Endometrium (tissue), 2 donors: ENCODE measurements around the gene ZNF614.
"Not testable (repeated sequence)": the region's sequence is repeated elsewhere in the genome, so short reads cannot be mapped to it uniquely, and the experiment has no call there.

Experiments
- FAIRE-seq: peaks from 2 replicates; lab custom pipeline; 2012; peaks lifted over from hg19 to GRCh38; lab: Jason Lieb, UNC
- donor health status: control.
- donor health status: control.

ZNF614 gene

GRCh38 chr19:52028027-52028779 lies at the start of gene ZNF614:
TSS of gene ZNF614 (minus strand) at chr19:52028379. CDS start at chr19:52025745, 2,634 bp downstream.
- FAIRE-seq = no peak

- no peak for FAIRE-seq
These were observed 42.3 kb upstream of the ZNF614 start for GRCh38 chr19:52070496-52070895.

GRCh38 chr19:52069653-52070052 lies 41.5 kb upstream of the ZNF614 start:
- FAIRE-seq = no peak

GRCh38 chr19:52066258-52066863 lies 38.2 kb upstream of the ZNF614 start:
- FAIRE-seq = no peak

GRCh38 chr19:52065399-52065798 lies 37.2 kb upstream of the ZNF614 start:
- FAIRE-seq = no peak

- FAIRE-seq = not testable (repeated sequence)
These were observed 28.3 kb upstream of the ZNF614 start for GRCh38 chr19:52056480-52056879.

- FAIRE-seq = not testable (repeated sequence)
These were observed 23.6 kb upstream of the ZNF614 start for GRCh38 chr19:52051736-52052135.

GRCh38 chr19:52048555-52049501 lies 20.6 kb upstream of the ZNF614 start, which contains the start of gene ZNF432:
TSS of gene ZNF432 (minus strand) at chr19:52048838. CDS start at chr19:52046868, 1,970 bp downstream.
- peak; percentile 93 for FAIRE-seq

GRCh38 chr19:52039169-52039568 lies 11.0 kb upstream of the ZNF614 start:
- FAIRE-seq = no peak

- FAIRE-seq = no peak
These were observed 6.0 kb upstream of the ZNF614 start for GRCh38 chr19:52034051-52034728.

- no peak for FAIRE-seq
These were observed 573 bp upstream of the ZNF614 start for GRCh38 chr19:52028780-52029123.

GRCh38 chr19:52026255-52026990 lies 1.8 kb downstream of the ZNF614 start:
- not testable (repeated sequence) for FAIRE-seq

- not testable (repeated sequence) for FAIRE-seq
These were observed 3.7 kb downstream of the ZNF614 start for GRCh38 chr19:52024478-52024877.

- FAIRE-seq = no peak
These were observed 6.0 kb downstream of the ZNF614 start for GRCh38 chr19:52022193-52022592.

- no peak for FAIRE-seq
These were observed 7.7 kb downstream of the ZNF614 start for GRCh38 chr19:52020506-52020905.

- no peak for FAIRE-seq
These were observed 17.5 kb downstream of the ZNF614 start for GRCh38 chr19:52010674-52011073.

- no peak for FAIRE-seq
These were observed 20.2 kb downstream of the ZNF614 start, which contains the start of gene ZNF615 for GRCh38 chr19:52007806-52008557. TSS of gene ZNF615 (minus strand) at chr19:52008211. CDS start at chr19:52003711, 4,500 bp downstream.

GRCh38 chr19:52007451-52007805 lies 20.8 kb downstream of the ZNF614 start:
- FAIRE-seq = no peak

GRCh38 chr19:51994048-51994644 lies 34.0 kb downstream of the ZNF614 start:
- no peak for FAIRE-seq

- FAIRE-seq = no peak
These were observed 34.8 kb downstream of the ZNF614 start for GRCh38 chr19:51993422-51993821.
